DOHH2 (cell line): ENCODE results near the gene APOA5.

Experiments used
- EZH2phosphoT487 ChIP-seq: fragments of 200-600 bp; sonication (generic); IDR thresholded peaks from 2 replicates; pipeline ENCODE4 v1.6.1; 2017; ENCODE audit warnings: borderline replicate concordance, mild to moderate bottlenecking, antibody characterized with exemption, low read length, moderate library complexity, mixed read lengths
- TF ChIP-seq, protein P1 (sequence below): fragments of 200-600 bp; sonication (generic); IDR thresholded peaks from one replicate; pipeline ENCODE4 v1.5.1; 2014; ENCODE audit warnings: antibody characterized with exemption, mild to moderate bottlenecking, low read depth, low read length; ENCODE audit not compliant: poor library complexity, severe bottlenecking

DNA sequence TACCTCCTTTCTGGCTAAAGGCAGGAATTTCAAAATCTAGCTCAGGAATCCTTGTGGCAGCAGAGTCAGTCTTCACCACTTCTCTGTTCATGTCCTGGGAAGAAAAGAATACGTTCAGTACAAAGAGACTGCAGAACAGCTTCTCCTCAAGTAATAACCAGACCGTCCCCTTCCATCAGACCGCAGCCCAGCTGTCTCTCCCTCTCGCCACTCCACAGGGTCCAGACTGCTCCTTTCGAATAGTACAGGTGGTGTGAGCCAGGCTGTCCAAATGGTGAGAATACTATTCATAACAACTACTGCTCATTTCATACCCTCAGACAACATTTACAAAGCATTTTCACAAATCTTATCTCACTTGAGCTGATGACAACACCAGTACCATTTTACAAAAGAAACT, 4.7 kb downstream of the APOA5 start:
- TF ChIP-seq, protein P1, sequence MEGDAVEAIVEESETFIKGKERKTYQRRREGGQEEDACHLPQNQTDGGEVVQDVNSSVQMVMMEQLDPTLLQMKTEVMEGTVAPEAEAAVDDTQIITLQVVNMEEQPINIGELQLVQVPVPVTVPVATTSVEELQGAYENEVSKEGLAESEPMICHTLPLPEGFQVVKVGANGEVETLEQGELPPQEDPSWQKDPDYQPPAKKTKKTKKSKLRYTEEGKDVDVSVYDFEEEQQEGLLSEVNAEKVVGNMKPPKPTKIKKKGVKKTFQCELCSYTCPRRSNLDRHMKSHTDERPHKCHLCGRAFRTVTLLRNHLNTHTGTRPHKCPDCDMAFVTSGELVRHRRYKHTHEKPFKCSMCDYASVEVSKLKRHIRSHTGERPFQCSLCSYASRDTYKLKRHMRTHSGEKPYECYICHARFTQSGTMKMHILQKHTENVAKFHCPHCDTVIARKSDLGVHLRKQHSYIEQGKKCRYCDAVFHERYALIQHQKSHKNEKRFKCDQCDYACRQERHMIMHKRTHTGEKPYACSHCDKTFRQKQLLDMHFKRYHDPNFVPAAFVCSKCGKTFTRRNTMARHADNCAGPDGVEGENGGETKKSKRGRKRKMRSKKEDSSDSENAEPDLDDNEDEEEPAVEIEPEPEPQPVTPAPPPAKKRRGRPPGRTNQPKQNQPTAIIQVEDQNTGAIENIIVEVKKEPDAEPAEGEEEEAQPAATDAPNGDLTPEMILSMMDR: no peak
- TF ChIP-seq EZH2phosphoT487: no peak
